Peyer's patch (tissue), 4 donors: ENCODE results near the gene LAMB3.

Experiments used
- CTCF ChIP-seq, 6 experiments: fragments of 450-650 bp in 4 of 6; fragments of 200-600 bp in 2 of 6; sonication (generic) in 1 of 6; IDR thresholded peaks; one replicate each; pipeline ENCODE4 v1.5.1; 2017 to 2019; ENCODE audit warnings: antibody characterized with exemption in 6 of 6, mild to moderate bottlenecking in 3 of 6, moderate library complexity in 1 of 6
- POLR2A ChIP-seq, 2 donors: fragments of 450-650 bp; IDR thresholded peaks; one replicate each; pipeline ENCODE4 v1.5.1; 2017; ENCODE audit warnings: antibody characterized with exemption in 2 of 2, mild to moderate bottlenecking in 2 of 2, moderate library complexity in 2 of 2

DNA sequence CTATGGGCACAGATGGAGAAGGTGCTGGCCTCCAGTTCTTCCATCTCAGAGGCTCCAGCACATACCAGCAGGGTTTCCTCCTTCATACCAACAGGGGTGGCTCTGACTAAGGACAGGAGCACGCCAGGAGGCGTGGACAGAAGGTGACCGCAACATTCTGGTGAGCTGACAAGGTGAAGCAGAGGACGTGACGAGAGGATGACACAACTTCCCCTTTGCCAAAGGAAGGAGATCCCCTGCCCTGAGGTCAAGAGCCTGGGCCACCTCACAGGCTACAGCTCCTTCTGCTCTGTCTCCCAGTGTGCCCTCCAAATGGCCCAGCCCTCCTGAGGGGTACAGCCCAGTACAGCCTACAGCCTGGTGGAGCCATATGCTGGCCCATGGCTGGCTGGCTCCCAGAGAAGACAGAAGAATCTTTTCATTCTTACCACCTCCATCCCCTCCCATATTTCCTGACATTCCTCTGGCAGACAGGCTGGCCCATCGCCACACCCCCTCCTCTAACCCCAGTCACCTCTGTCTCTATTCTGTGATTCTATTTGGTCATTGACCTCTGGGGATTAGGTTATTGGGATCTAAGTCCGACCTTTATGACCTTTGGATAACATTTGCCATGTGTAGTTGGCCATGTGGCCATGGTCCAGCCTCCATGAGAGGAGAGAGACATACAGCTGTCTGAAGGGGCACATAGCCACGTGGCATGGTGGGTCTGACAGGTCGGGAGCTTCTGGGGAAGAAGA lies 5.1 kb upstream of the LAMB3 start:
- TF ChIP-seq POLR2A (IDR thresholded peaks at IDR 0.05) (no peak), CTCF (IDR thresholded peaks at IDR 0.05) (no peak)
